G401 (cell line): ENCODE results near the gene ARL2BP. TPM values are rescaled to one million over a fixed set of nuclear protein-coding genes. Genes with fewer than 3 reads are reported as not detected.

Experiments used
- DNase-seq: peaks from one replicate; pipeline ENCODE4 v3.0.0-alpha.2; 2015; ENCODE audit warnings: low spot score
- in situ Hi-C: cut with HindIII; loops from 2 replicates; pipeline ENCODE4 v1.10.0; 2016; ENCODE audit warnings: low sequenced_read_pairs, mixed read lengths
- total RNA-seq: library from RNA; depleted of rRNA; stranded (reverse); fragments of >200 nt; shearing (Covaris generic); gene quantifications from 2 replicates; pipeline ENCODE4 v1.2.3, GENCODE V29; 2014

ARL2BP gene
- total RNA-seq, 1 experiment from 2014 or later: 98.0 TPM

- in situ Hi-C loops: no loop called here
- DNase-seq: no peak
Observed at GRCh38 chr16:57233944-57234706, 10.9 kb upstream of the ARL2BP start.

GRCh38 chr16:57234707-57235092, 10.4 kb upstream of the ARL2BP start:
- in situ Hi-C loops: no loop called here
- DNase-seq: no peak

GRCh38 chr16:57235128-57236021, 9.7 kb upstream of the ARL2BP start:
- in situ Hi-C loops: no loop called here
- no peak for DNase-seq

GRCh38 chr16:57236022-57236350, 9.1 kb upstream of the ARL2BP start:
- in situ Hi-C loops: no loop called here
- no peak for DNase-seq

- in situ Hi-C loops: no loop called here
- DNase-seq: no peak
Observed at GRCh38 chr16:57238682-57239081, 6.4 kb upstream of the ARL2BP start.

GRCh38 chr16:57239107-57239506, 6.0 kb upstream of the ARL2BP start:
- DNase-seq: no peak
- in situ Hi-C loops: no loop called here

- in situ Hi-C loops: no loop called here
Observed at GRCh38 chr16:57240851-57241250, 4.2 kb upstream of the ARL2BP start.

GRCh38 chr16:57242650-57243049, 2.4 kb upstream of the ARL2BP start:
- in situ Hi-C loops: no loop called here
- no peak for DNase-seq

More at GRCh38 chr16:57240851-57241250, 4.2 kb upstream of the ARL2BP start:
- no peak for DNase-seq

GRCh38 chr16:57244463-57244766, 644 bp upstream of the ARL2BP start:
- in situ Hi-C loops: no loop called here
- no peak for DNase-seq

- DNase-seq: peak; percentile 46
- in situ Hi-C loops: no loop called here
Observed at GRCh38 chr16:57245472-57246113, 534 bp downstream of the ARL2BP start.

GRCh38 chr16:57251352-57251751, 6.3 kb downstream of the ARL2BP start:
- in situ Hi-C loops: no loop called here
- no peak for DNase-seq

GRCh38 chr16:57252148-57252721, 7.2 kb downstream of the ARL2BP start:
- no peak for DNase-seq
- in situ Hi-C loops: no loop called here

- in situ Hi-C loops: no loop called here
- DNase-seq: no peak
Observed at GRCh38 chr16:57253466-57253865, 8.4 kb downstream of the ARL2BP start.

- in situ Hi-C loops: no loop called here
- DNase-seq: no peak
Observed at GRCh38 chr16:57255686-57256415, 10.8 kb downstream of the ARL2BP start.

- in situ Hi-C loops: no loop called here
- no peak for DNase-seq
Observed at GRCh38 chr16:57256601-57257395, 11.7 kb downstream of the ARL2BP start.

GRCh38 chr16:57257455-57258070, 12.5 kb downstream of the ARL2BP start:
- DNase-seq: no peak
- in situ Hi-C loops: no loop called here

- in situ Hi-C loops: no loop called here
- no peak for DNase-seq
Observed at GRCh38 chr16:57258226-57258909, 13.3 kb downstream of the ARL2BP start.
